ENCODE results near the gene KLHL11. TPM values are rescaled to one million over a fixed set of nuclear protein-coding genes. Genes with fewer than 3 reads are reported as not detected.

KLHL11 gene
- total RNA-seq, 6 experiments from 2014 or later, result 13.4 to 16.2 (median 15.7) TPM

- Mint-ChIP-seq H3K27me3 (ENCODE audit: insufficient read depth) (peaks cover 3% of the 10 kb centered on the region), H3K27ac (peak overlapping the region; percentile 87), H3K4me3 (peak overlapping the region; percentile 96), H3K9me3 (no peaks in the 10 kb centered on the region; the same call in 1 of the 2 replicates), H3K4me1 (ENCODE audit: low read depth) (peaks cover 29% of the 10 kb centered on the region), H3K36me3 (ENCODE audit: low read depth) (peaks cover 34% of the 10 kb centered on the region)
- DNase-seq, result no peak
- no peak for TF ChIP-seq CTCF (IDR thresholded peaks at IDR 0.05)
Measured at GRCh38 chr17:41813699-41814124, 51.5 kb downstream of the KLHL11 start.

- Mint-ChIP-seq H3K4me3 (peak overlapping the region; percentile 96), H3K27ac (peak overlapping the region; percentile 87), H3K9me3 (no peaks in the 10 kb centered on the region; the same call in 1 of the 2 replicates), H3K27me3 (ENCODE audit: insufficient read depth) (peaks cover 3% of the 10 kb centered on the region), H3K4me1 (ENCODE audit: low read depth) (peaks cover 29% of the 10 kb centered on the region), H3K36me3 (ENCODE audit: low read depth) (peaks cover 31% of the 10 kb centered on the region)
- no peak for TF ChIP-seq CTCF (IDR thresholded peaks at IDR 0.05)
- DNase-seq, result no peak
Measured at GRCh38 chr17:41813152-41813680, 52.0 kb downstream of the KLHL11 start.

GRCh38 chr17:41812381-41813151 is 52.7 kb downstream of the KLHL11 start, which contains the start of gene FKBP10:
Gene FKBP10 (plus strand): TSS chr17:41813004. CDS start chr17:41813035, 31 bp downstream.
- H3K4me3 Mint-ChIP-seq, result peak within 1 kb of the TSS; percentile 96
- DNase-seq, result peak; percentile 74
- no peak for TF ChIP-seq CTCF (IDR thresholded peaks at IDR 0.05)
- peaks cover 2% of the 10 kb centered on the region for H3K27me3 Mint-ChIP-seq (ENCODE audit: insufficient read depth)
- H3K9me3 Mint-ChIP-seq, result no peaks in the 10 kb centered on the region; the same call in 1 of the 2 replicates
- H3K36me3 Mint-ChIP-seq (ENCODE audit: low read depth), result peaks cover 26% of the 10 kb centered on the region
- peaks cover 29% of the 10 kb centered on the region for H3K4me1 Mint-ChIP-seq (ENCODE audit: low read depth)
- H3K27ac Mint-ChIP-seq, result peak within 1 kb of the TSS; percentile 87

GRCh38 chr17:41811549-41812380 is 53.5 kb downstream of the KLHL11 start, which contains the start of gene P3H4:
Gene P3H4 (minus strand): TSS chr17:41811949. CDS start chr17:41811915, 34 bp downstream.
- Mint-ChIP-seq H3K36me3 (ENCODE audit: low read depth) (peaks cover 26% of the 10 kb centered on the region), H3K27me3 (ENCODE audit: insufficient read depth) (peaks cover 2% of the 10 kb centered on the region), H3K27ac (peak within 1 kb of the TSS; percentile 87), H3K9me3 (no peaks in the 10 kb centered on the region; the same call in 1 of the 2 replicates), H3K4me3 (peak within 1 kb of the TSS; percentile 96), H3K4me1 (ENCODE audit: low read depth) (peaks cover 29% of the 10 kb centered on the region)
- peak; percentile 79 for TF ChIP-seq CTCF (IDR thresholded peaks at IDR 0.05)
- DNase-seq, result peak; percentile 76
